SK-N-SH (cell line): ENCODE results near the gene RNF150. TPM values are rescaled to one million over a fixed set of nuclear protein-coding genes. Genes with fewer than 3 reads are reported as not detected.

Experiments used
- CTCF ChIA-PET: fragments of 300-600, 350-600 bp; formaldehyde crosslinking; extraction: SDS; loops from one replicate; lab custom pipeline; 2021; lab: Yijun Ruan, JAX
- POLR2A ChIA-PET: fragments of 350-600 bp; sonication (Branson Sonifier 250); formaldehyde crosslinking; extraction: SDS; loops from one replicate; lab custom pipeline; 2020; ENCODE audit warnings: antibody characterized with exemption, inconsistent platforms; lab: Yijun Ruan, JAX
- DNase-seq: peaks from one replicate; pipeline ENCODE4 v3.0.0; 2012
- H2AFZ ChIP-seq: fragments of 200-600 bp; sonication (generic); 2 replicates; pipeline ENCODE4 v1.8.1; 2016; ENCODE audit warnings: antibody characterized with exemption, mild to moderate bottlenecking, low read depth
- H3F3A ChIP-seq: fragments of 200-600 bp; sonication (generic); replicated peaks from 2 replicates; pipeline ENCODE3; 2016; ENCODE audit warnings: antibody characterized with exemption, mild to moderate bottlenecking; ENCODE audit not compliant: insufficient read depth
- H3K27ac ChIP-seq, 2 experiments: fragments of 200-500 bp in 1 of 2; fragments of 200-600 bp in 1 of 2; sonication (Bioruptor generic) in 1 of 2; sonication (generic), shearing (Covaris generic) in 1 of 2; 2 replicates each; pipeline versions ENCODE4 v1.5.1 to v1.6.1; 2014 to 2016; ENCODE audit warnings: low read depth in 2 of 2, inconsistent platforms in 1 of 2, low read length in 1 of 2, mild to moderate bottlenecking in 1 of 2, mixed read lengths in 1 of 2
- H3K27me3 ChIP-seq: fragments of 200-600 bp; sonication (generic), shearing (Covaris generic); 2 replicates; pipeline ENCODE4 v1.6.1; 2016; ENCODE audit warnings: mixed run types; ENCODE audit not compliant: insufficient read depth
- H3K36me3 ChIP-seq, 2 experiments: fragments of 200-500 bp in 1 of 2; fragments of 200-600 bp in 1 of 2; sonication (Bioruptor generic) in 1 of 2; sonication (generic) in 1 of 2; replicated peaks in 1 of 2; 2 replicates each; pipeline versions ENCODE3 to v1.5.1; 2014 to 2016; ENCODE audit warnings: low read length in 1 of 2, mild to moderate bottlenecking in 1 of 2; ENCODE audit not compliant: insufficient read depth in 2 of 2, control insufficient read depth in 1 of 2
- H3K4me1 ChIP-seq, 2 experiments: fragments of 200-500 bp in 1 of 2; fragments of 200-600 bp in 1 of 2; sonication (Bioruptor generic) in 1 of 2; sonication (generic), shearing (Covaris generic) in 1 of 2; 2 replicates each; pipeline versions ENCODE4 v1.5.1 to v1.6.1; 2014 to 2016; ENCODE audit warnings: low read depth in 1 of 2, low read length in 1 of 2, mixed run types in 1 of 2; ENCODE audit not compliant: insufficient read depth in 2 of 2, control insufficient read depth in 1 of 2
- H3K4me2 ChIP-seq: fragments of 200-600 bp; sonication (generic), shearing (Covaris generic); 2 replicates; pipeline ENCODE4 v1.6.1; 2017; ENCODE audit warnings: mixed run types
- H3K4me3 ChIP-seq, 2 experiments: fragments of 200-500 bp in 1 of 2; fragments of 200-600 bp in 1 of 2; sonication (Bioruptor generic) in 1 of 2; sonication (generic), shearing (Covaris generic) in 1 of 2; 2 replicates each; pipeline versions ENCODE4 v1.5.1 to v1.8.1; 2014 to 2016; ENCODE audit warnings: low read depth in 2 of 2, inconsistent platforms in 1 of 2, low read length in 1 of 2, mild to moderate bottlenecking in 1 of 2, mixed read lengths in 1 of 2, moderate library complexity in 1 of 2
- H3K79me2 ChIP-seq: fragments of 200-600 bp; sonication (generic); 2 replicates; pipeline ENCODE4 v1.8.1; 2017; ENCODE audit warnings: mild to moderate bottlenecking; ENCODE audit not compliant: insufficient read depth
- H3K9ac ChIP-seq: fragments of 200-600 bp; sonication (generic); 2 replicates; pipeline ENCODE4 v1.6.1; 2017; ENCODE audit warnings: mixed run types
- H3K9me2 ChIP-seq: fragments of 200-600 bp; sonication (generic); 2 replicates; pipeline ENCODE4 v1.6.1; 2017; ENCODE audit warnings: mixed run types
- H3K9me3 ChIP-seq: fragments of 200-600 bp; sonication (generic); 2 replicates; pipeline ENCODE4 v1.6.1; 2017; ENCODE audit warnings: mixed run types, mild to moderate bottlenecking, moderate library complexity
- H4K20me1 ChIP-seq: fragments of 200-600 bp; sonication (generic); 2 replicates; pipeline ENCODE4 v1.6.1; 2017; ENCODE audit warnings: mild to moderate bottlenecking, mixed run types; ENCODE audit not compliant: insufficient read depth
- EP300 ChIP-seq, 2 experiments: IDR thresholded peaks; 2 replicates each; pipeline versions ENCODE4 v1.4.0 to v1.6.1; 2012; ENCODE audit warnings: borderline replicate concordance in 1 of 2, low read depth in 1 of 2, low read length in 1 of 2
- FOXM1 ChIP-seq: IDR thresholded peaks from 2 replicates; pipeline ENCODE4 v1.4.0; 2012; ENCODE audit warnings: low read depth, mild to moderate bottlenecking
- MXI1 ChIP-seq: IDR thresholded peaks from 2 replicates; pipeline ENCODE4 v1.6.1; 2012; ENCODE audit warnings: mild to moderate bottlenecking, low read depth, low read length, improper control_type of control experiment
- POLR2AphosphoS5 ChIP-seq: IDR thresholded peaks from 2 replicates; pipeline ENCODE4 v1.6.1; 2012; ENCODE audit warnings: low read depth, low read length
- RAD21 ChIP-seq: IDR thresholded peaks from 2 replicates; pipeline ENCODE4 v1.6.1; 2012; ENCODE audit warnings: mild to moderate bottlenecking, low read length
- RXRA ChIP-seq: IDR thresholded peaks from 2 replicates; pipeline ENCODE4 v1.4.0; 2012; ENCODE audit warnings: low read depth, mild to moderate bottlenecking, borderline replicate concordance
- SIN3A ChIP-seq: IDR thresholded peaks from 2 replicates; pipeline ENCODE4 v1.6.1; 2012; ENCODE audit warnings: low read depth, mild to moderate bottlenecking, low read length, moderate library complexity, borderline replicate concordance
- SMC3 ChIP-seq: IDR thresholded peaks from 2 replicates; pipeline ENCODE4 v1.6.1; 2012; ENCODE audit warnings: low read depth, low read length, improper control_type of control experiment
- TCF12 ChIP-seq: IDR thresholded peaks from 2 replicates; pipeline ENCODE4 v1.4.0; 2012
- TEAD4 ChIP-seq: IDR thresholded peaks from 2 replicates; pipeline ENCODE4 v1.4.0; 2012; ENCODE audit warnings: mild to moderate bottlenecking, borderline replicate concordance; ENCODE audit not compliant: insufficient read depth
- YY1 ChIP-seq: IDR thresholded peaks from 2 replicates; pipeline ENCODE4 v1.4.0; 2012; ENCODE audit warnings: low read depth, mild to moderate bottlenecking
- WGBS: methylation state at CpG from one replicate; pipeline ENCODE4 v1.1.6; 2017; ENCODE audit warnings: low lambda C conversion rate; 5-methylcytosine and 5-hydroxymethylcytosine counted together
- polyA plus RNA-seq, 3 experiments: library from polyadenylated mRNA; depleted of rRNA; stranded (reverse); fragments of >200 nt; gene quantifications; 2 replicates each; pipeline ENCODE4 v1.2.3, GENCODE V29; 2012
- TF ChIP-seq, protein P1 (sequence below): IDR thresholded peaks from 2 replicates; pipeline ENCODE4; 2012
- TF ChIP-seq, protein P2 (sequence below): fragments of 150-350 bp; IDR thresholded peaks from 2 replicates; pipeline ENCODE4 v1.6.1; 2017; ENCODE audit warnings: antibody characterized with exemption, low read length, low read depth, borderline replicate concordance
- TF ChIP-seq, protein P3 (sequence below): IDR thresholded peaks from 2 replicates; pipeline ENCODE4 v1.6.1; 2012; ENCODE audit warnings: mild to moderate bottlenecking, low read depth, low read length, moderate library complexity

Gene RNF150
- polyA plus RNA-seq, 1 of the 3 experiments (the other 2 are of a cell fraction), result 5.8 TPM

DNA sequence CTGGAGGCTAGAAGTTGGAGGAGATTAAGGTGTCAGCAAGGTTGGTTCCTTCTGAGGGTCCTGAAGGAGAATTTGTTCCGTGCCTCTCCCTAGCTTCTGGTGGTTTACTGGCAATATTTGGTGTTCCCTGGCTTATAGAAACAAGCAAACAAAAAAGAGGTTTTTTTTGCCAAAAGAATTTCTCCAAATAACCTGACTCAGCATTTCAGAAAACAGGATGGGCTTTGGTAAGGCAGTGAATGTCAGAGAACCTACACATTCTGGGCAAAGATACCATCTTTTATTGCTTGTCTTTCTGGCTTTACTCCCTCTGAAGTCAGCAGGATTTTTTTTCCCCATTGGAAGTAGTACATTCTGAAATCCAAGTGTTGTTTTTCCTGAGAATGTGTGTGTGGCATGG lies 283.7 kb downstream of the RNF150 start:
- Histone ChIP-seq H3K9ac (no peak overlapping the region), H3K36me3 (no peaks in the 10 kb centered on the region), H3K9me2 (no peaks in the 10 kb centered on the region), H3K27me3 (no peaks in the 10 kb centered on the region), H3K4me1 (no peaks in the 10 kb centered on the region; a peak in 1 of 4 replicates), H3K27ac (no peak overlapping the region)
- WGBS, result 58% methylated on average over 1 of the region's 1 CpG
- CTCF ChIA-PET, result interaction anchor here (0.8 to 9.4 kb wide), 4 partner anchors 92 to 490 kb away, joined by 3 to 79 read pairs (median 14); partner anchors contain the start of gene TBC1D9
- TF ChIP-seq POLR2AphosphoS5, result no peak
- no peak for TF ChIP-seq TCF12
- TF ChIP-seq, protein P1, sequence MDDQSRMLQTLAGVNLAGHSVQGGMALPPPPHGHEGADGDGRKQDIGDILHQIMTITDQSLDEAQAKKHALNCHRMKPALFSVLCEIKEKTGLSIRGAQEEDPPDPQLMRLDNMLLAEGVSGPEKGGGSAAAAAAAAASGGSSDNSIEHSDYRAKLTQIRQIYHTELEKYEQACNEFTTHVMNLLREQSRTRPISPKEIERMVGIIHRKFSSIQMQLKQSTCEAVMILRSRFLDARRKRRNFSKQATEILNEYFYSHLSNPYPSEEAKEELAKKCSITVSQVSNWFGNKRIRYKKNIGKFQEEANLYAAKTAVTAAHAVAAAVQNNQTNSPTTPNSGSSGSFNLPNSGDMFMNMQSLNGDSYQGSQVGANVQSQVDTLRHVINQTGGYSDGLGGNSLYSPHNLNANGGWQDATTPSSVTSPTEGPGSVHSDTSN, result no peak
- TF ChIP-seq, protein P2, sequence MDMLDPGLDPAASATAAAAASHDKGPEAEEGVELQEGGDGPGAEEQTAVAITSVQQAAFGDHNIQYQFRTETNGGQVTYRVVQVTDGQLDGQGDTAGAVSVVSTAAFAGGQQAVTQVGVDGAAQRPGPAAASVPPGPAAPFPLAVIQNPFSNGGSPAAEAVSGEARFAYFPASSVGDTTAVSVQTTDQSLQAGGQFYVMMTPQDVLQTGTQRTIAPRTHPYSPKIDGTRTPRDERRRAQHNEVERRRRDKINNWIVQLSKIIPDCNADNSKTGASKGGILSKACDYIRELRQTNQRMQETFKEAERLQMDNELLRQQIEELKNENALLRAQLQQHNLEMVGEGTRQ, result no peak
- TF ChIP-seq SIN3A, result no peak
- TF ChIP-seq YY1, result no peak
- TF ChIP-seq TEAD4, result no peak
- no peak for TF ChIP-seq RAD21
- no peak for TF ChIP-seq RXRA
- TF ChIP-seq, protein P3, sequence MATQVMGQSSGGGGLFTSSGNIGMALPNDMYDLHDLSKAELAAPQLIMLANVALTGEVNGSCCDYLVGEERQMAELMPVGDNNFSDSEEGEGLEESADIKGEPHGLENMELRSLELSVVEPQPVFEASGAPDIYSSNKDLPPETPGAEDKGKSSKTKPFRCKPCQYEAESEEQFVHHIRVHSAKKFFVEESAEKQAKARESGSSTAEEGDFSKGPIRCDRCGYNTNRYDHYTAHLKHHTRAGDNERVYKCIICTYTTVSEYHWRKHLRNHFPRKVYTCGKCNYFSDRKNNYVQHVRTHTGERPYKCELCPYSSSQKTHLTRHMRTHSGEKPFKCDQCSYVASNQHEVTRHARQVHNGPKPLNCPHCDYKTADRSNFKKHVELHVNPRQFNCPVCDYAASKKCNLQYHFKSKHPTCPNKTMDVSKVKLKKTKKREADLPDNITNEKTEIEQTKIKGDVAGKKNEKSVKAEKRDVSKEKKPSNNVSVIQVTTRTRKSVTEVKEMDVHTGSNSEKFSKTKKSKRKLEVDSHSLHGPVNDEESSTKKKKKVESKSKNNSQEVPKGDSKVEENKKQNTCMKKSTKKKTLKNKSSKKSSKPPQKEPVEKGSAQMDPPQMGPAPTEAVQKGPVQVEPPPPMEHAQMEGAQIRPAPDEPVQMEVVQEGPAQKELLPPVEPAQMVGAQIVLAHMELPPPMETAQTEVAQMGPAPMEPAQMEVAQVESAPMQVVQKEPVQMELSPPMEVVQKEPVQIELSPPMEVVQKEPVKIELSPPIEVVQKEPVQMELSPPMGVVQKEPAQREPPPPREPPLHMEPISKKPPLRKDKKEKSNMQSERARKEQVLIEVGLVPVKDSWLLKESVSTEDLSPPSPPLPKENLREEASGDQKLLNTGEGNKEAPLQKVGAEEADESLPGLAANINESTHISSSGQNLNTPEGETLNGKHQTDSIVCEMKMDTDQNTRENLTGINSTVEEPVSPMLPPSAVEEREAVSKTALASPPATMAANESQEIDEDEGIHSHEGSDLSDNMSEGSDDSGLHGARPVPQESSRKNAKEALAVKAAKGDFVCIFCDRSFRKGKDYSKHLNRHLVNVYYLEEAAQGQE, result no peak
- no peak for TF ChIP-seq EP300 (IDR thresholded peaks at IDR 0.05; ENCODE audit: borderline replicate concordance in 1 of 2, low read depth in 1 of 2, low read length in 1 of 2)
- TF ChIP-seq MXI1, result no peak
- TF ChIP-seq FOXM1, result no peak
- TF ChIP-seq SMC3, result no peak
- TF ChIP-seq, all 33 proteins: peak for 0
- no peak overlapping the region for H2AFZ ChIP-seq
- no peak for DNase-seq
- H3K79me2 ChIP-seq, result no peaks in the 10 kb centered on the region
- POLR2A ChIA-PET, result no interaction called here
- no peaks in the 10 kb centered on the region for H4K20me1 ChIP-seq
- no peak overlapping the region for H3K4me2 ChIP-seq
- no peaks in the 10 kb centered on the region for H3K9me3 ChIP-seq
- H3F3A ChIP-seq, result no peaks in the 10 kb centered on the region
- H3K4me3 ChIP-seq, result no peak overlapping the region
